ENCODE measurements around the gene CAMK2D. TPM values are rescaled to one million over a fixed set of nuclear protein-coding genes. Genes with fewer than 3 reads are reported as not detected.

Gene CAMK2D
- total RNA-seq, 1 donor from 2014 or later: 31.7 TPM

DNA sequence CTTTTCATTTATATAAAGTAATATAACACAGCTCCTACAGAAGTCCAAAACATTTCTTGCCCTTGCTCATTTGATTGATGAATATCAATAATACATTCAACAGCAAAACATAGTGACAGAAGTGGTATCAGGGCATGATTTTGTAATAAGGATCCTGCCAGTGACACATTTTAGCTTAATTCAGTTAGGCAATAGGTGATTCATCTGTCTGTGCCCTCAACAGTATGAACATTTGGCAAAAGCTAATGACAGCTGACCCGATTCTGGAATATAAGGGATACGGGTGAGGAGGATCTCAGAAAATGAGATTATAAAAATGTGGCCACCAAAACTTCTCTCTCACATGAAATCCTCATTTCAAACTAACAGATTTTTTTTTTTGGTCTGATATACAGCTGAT is 294.0 kb downstream of the CAMK2D start:
- H3K27ac Mint-ChIP-seq: no peak overlapping the region
- no peak for DNase-seq (ENCODE audit: low spot score in 2 of 2, unreplicated experiment in 2 of 2)
- peaks cover 8% of the 10 kb centered on the region for H3K4me1 Mint-ChIP-seq
- H3K4me3 Mint-ChIP-seq: no peak overlapping the region
- TF ChIP-seq CTCF (IDR thresholded peaks at IDR 0.05; ENCODE audit: unreplicated experiment): no peak
- H3K36me3 Mint-ChIP-seq: peaks cover 5% of the 10 kb centered on the region
- no peaks in the 10 kb centered on the region for H3K9me3 Mint-ChIP-seq
- H3K27me3 Mint-ChIP-seq (ENCODE audit: low read depth): peaks cover 2% of the 10 kb centered on the region

DNA sequence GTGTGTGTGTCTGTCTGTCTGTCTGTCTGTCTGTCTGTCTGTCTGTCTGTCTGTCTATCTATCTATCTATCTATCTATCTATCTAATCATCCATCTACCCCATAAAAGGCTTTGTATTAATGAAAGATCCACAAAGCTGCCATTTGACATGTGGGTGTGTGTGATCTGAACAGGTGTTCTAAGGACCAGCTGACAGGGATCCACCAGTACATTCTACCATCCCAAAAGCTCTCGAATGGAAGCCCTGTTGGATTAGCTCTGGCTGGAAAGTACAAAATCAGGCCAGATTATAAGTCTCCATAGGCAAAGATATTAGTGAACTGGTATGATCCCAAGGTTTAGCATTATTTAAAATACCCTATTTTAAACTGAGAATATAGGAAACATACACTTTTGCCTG is 299.3 kb downstream of the CAMK2D start:
- Mint-ChIP-seq H3K4me1 (no peaks in the 10 kb centered on the region), H3K4me3 (no peak overlapping the region), H3K9me3 (no peaks in the 10 kb centered on the region), H3K27ac (no peak overlapping the region), H3K36me3 (peaks cover 10% of the 10 kb centered on the region), H3K27me3 (ENCODE audit: low read depth) (no peaks in the 10 kb centered on the region)
- no peak for DNase-seq (ENCODE audit: low spot score in 2 of 2, unreplicated experiment in 2 of 2)
- TF ChIP-seq CTCF (IDR thresholded peaks at IDR 0.05; ENCODE audit: unreplicated experiment): no peak

- Mint-ChIP-seq H3K27me3 (ENCODE audit: low read depth) (no peaks in the 10 kb centered on the region), H3K9me3 (no peaks in the 10 kb centered on the region), H3K27ac (no peak overlapping the region), H3K4me1 (no peaks in the 10 kb centered on the region), H3K4me3 (no peak overlapping the region), H3K36me3 (peaks cover 18% of the 10 kb centered on the region)
- TF ChIP-seq CTCF (IDR thresholded peaks at IDR 0.05; ENCODE audit: unreplicated experiment): no peak
- DNase-seq (ENCODE audit: low spot score in 2 of 2, unreplicated experiment in 2 of 2): no peak
These were observed 300.3 kb downstream of the CAMK2D start for GRCh38 chr4:113461281-113461680.

GRCh38 chr4:113457886-113458285 is 303.7 kb downstream of the CAMK2D start:
- Mint-ChIP-seq H3K4me3 (no peak overlapping the region), H3K27ac (no peak overlapping the region), H3K27me3 (ENCODE audit: low read depth) (no peaks in the 10 kb centered on the region), H3K4me1 (peaks cover 10% of the 10 kb centered on the region), H3K36me3 (peaks cover 19% of the 10 kb centered on the region), H3K9me3 (no peaks in the 10 kb centered on the region)
- DNase-seq (ENCODE audit: low spot score in 2 of 2, unreplicated experiment in 2 of 2): no peak
- no peak for TF ChIP-seq CTCF (IDR thresholded peaks at IDR 0.05; ENCODE audit: unreplicated experiment)

- no peaks in the 10 kb centered on the region for H3K27me3 Mint-ChIP-seq (ENCODE audit: low read depth)
- H3K4me3 Mint-ChIP-seq: no peak overlapping the region
- H3K9me3 Mint-ChIP-seq: no peaks in the 10 kb centered on the region
- H3K4me1 Mint-ChIP-seq: peaks cover 12% of the 10 kb centered on the region
- H3K36me3 Mint-ChIP-seq: peaks cover 19% of the 10 kb centered on the region
- no peak for TF ChIP-seq CTCF (IDR thresholded peaks at IDR 0.05; ENCODE audit: unreplicated experiment)
- H3K27ac Mint-ChIP-seq: no peak overlapping the region
- no peak for DNase-seq (ENCODE audit: low spot score in 2 of 2, unreplicated experiment in 2 of 2)
These were observed 304.4 kb downstream of the CAMK2D start for GRCh38 chr4:113457121-113457520.

- peaks cover 17% of the 10 kb centered on the region for H3K36me3 Mint-ChIP-seq
- no peaks in the 10 kb centered on the region for H3K27me3 Mint-ChIP-seq (ENCODE audit: low read depth)
- TF ChIP-seq CTCF (IDR thresholded peaks at IDR 0.05; ENCODE audit: unreplicated experiment): no peak
- no peaks in the 10 kb centered on the region for H3K9me3 Mint-ChIP-seq
- H3K27ac Mint-ChIP-seq: no peak overlapping the region
- peaks cover 16% of the 10 kb centered on the region for H3K4me1 Mint-ChIP-seq
- DNase-seq (ENCODE audit: low spot score in 2 of 2, unreplicated experiment in 2 of 2): no peak
- H3K4me3 Mint-ChIP-seq: no peak overlapping the region
These were observed 306.5 kb downstream of the CAMK2D start for GRCh38 chr4:113455061-113455460.

Measured in mesothelial cell of epicardium (in vitro differentiated cells).